ENCODE results near the gene SLC29A3.

The SLC29A3 gene

DNA sequence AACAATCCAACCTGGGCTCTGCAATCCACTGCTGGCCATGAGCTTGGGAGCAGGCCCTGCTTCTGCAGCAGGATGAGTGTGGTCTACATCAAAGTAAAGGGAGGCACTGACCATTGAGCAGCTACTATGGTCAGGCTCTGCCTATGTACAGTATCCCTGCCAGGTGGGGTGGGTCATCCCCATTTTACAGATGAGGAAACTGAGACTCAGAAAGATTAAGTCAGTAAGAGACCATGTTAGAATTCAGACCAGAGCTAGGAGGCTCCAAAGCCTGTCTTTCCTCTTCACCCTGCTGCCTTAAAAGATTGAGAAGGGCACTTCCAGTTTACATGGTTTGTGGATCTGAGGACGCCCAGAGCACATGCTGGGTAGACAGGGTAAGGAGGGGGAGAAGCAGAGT lies 50.5 kb downstream of the SLC29A3 start:
- no peak overlapping the region for H3K4me3 ChIP-seq (ENCODE audit: low read length)
- TF ChIP-seq, protein P1, sequence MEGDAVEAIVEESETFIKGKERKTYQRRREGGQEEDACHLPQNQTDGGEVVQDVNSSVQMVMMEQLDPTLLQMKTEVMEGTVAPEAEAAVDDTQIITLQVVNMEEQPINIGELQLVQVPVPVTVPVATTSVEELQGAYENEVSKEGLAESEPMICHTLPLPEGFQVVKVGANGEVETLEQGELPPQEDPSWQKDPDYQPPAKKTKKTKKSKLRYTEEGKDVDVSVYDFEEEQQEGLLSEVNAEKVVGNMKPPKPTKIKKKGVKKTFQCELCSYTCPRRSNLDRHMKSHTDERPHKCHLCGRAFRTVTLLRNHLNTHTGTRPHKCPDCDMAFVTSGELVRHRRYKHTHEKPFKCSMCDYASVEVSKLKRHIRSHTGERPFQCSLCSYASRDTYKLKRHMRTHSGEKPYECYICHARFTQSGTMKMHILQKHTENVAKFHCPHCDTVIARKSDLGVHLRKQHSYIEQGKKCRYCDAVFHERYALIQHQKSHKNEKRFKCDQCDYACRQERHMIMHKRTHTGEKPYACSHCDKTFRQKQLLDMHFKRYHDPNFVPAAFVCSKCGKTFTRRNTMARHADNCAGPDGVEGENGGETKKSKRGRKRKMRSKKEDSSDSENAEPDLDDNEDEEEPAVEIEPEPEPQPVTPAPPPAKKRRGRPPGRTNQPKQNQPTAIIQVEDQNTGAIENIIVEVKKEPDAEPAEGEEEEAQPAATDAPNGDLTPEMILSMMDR (conservative IDR thresholded peaks at IDR 0.05; ENCODE audit: low read depth, low read length) = no peak
- DNase-seq (ENCODE audit: low read depth) = no peak

DNA sequence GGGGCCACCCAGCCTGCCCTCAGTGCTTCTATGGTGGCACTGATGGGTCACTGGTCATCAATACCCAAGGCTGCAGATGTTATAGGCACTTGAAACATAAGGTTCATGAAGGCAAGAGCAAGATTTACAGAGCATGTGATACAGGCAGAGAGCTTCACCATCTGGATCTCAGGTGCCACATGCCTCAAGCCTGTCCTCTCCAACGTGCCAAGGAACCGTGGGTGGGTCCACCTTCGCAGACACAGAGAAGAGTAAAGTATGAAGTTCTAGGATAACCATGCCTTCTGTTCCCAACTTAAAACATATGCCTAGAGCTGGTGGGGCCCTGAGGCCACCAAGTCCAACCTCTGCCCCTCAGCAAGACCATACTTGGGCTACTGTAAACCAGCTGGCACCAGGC lies 51.0 kb downstream of the SLC29A3 start:
- DNase-seq (ENCODE audit: low read depth) = no peak

DNA sequence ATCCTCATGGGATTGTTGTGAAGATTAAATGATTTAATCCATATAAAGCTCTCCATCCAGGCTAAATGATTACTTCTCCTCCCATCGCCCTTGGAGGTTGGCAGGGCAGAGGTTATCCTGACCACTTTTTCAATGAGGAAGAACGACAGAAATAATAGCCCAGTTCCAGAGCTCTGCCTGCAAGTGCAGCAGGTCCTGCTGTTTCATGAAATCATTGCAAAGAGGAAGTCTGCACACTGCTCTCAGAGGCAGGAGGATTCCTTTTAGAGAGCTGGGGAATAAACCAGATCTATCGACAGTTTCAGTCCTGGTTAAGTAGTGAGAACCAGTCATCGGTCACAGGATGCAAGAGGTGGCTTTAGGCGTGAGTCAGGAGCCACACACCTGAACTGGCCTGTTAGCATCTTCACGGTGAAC lies 52.7 kb downstream of the SLC29A3 start:
- TF ChIP-seq, protein P1 (conservative IDR thresholded peaks at IDR 0.05; ENCODE audit: low read depth, low read length) = no peak
- H3K4me3 ChIP-seq (ENCODE audit: low read length) = no peak overlapping the region
- DNase-seq (ENCODE audit: low read depth) = no peak

More for the DNA sequence above, 51.0 kb downstream of the SLC29A3 start:
- H3K4me3 ChIP-seq (ENCODE audit: low read length) = no peak overlapping the region
- TF ChIP-seq, protein P1 (conservative IDR thresholded peaks at IDR 0.05; ENCODE audit: low read depth, low read length) = no peak

DNA sequence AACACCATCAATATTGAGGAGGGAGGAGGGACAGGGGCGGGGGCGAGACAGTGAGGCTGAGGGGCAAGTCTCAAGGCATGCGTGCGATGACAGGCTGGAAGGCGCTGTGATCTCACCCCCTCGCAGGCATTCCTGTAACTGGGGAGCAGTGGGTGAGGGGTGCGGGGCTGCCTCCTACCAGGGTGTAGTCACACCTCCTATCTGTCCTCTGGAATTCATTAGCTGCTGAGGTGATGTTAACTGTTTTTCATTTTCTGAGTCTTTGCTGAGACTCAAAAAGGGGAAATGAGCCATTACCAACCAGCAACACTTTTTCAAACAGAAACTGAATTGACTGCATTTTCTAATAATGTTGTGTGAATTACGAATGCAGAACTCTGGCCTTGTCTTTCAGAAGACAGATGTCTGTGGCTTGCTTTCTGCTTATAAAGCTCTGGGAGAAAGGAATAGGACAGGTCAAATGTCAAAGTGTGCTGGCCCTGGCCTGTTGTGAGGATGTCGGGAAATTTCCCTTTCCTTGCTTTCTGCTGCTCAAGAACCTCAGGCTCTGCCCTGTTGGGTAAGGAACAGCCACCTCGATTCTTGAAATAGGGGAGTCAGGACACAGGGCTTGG lies 53.9 kb downstream of the SLC29A3 start:
- DNase-seq (ENCODE audit: low read depth) = no peak

DNA sequence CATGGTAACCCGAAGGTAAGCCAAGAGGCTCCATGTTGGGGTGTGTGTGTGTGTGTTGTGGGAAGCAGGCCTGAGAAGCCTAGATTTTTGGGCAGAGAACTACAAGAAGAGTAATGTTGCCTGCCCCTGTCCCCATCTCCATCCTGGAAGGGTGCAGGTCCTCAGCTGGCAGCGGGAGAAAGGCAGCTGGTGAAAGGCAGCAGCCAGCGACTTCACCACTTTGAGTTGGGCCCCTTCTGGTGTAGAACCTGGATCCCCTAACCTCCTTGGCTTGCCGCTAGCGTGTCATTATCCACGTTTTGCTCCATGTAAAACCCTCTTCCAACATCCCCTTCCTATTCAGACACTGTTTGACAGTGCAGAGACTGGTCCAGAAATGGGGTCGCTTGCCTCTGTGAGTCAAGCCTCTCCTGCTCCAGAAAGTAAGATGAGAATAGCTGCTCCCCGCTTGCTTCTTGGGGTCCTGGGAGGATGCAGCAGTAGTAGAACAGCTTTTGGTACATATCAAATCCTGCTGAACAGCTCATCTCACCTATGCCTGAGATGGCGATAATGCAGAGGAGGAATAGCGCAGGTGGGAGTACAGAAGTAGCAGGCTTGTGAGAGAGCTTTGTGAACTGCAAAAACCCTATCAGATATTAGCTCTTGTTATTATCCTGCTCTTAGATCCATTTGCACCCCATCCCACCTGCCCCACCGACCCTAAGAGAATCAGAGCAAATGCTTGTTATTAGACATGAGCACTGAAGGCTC lies 55.6 kb downstream of the SLC29A3 start:
- DNase-seq (ENCODE audit: low read depth) = no peak
- no peak overlapping the region for H3K4me3 ChIP-seq (ENCODE audit: low read length)
- TF ChIP-seq, protein P1 (conservative IDR thresholded peaks at IDR 0.05; ENCODE audit: low read depth, low read length) = no peak

More for the DNA sequence above, 53.9 kb downstream of the SLC29A3 start:
- H3K4me3 ChIP-seq (ENCODE audit: low read length) = no peak overlapping the region
- TF ChIP-seq, protein P1 (conservative IDR thresholded peaks at IDR 0.05; ENCODE audit: low read depth, low read length) = no peak

DNA sequence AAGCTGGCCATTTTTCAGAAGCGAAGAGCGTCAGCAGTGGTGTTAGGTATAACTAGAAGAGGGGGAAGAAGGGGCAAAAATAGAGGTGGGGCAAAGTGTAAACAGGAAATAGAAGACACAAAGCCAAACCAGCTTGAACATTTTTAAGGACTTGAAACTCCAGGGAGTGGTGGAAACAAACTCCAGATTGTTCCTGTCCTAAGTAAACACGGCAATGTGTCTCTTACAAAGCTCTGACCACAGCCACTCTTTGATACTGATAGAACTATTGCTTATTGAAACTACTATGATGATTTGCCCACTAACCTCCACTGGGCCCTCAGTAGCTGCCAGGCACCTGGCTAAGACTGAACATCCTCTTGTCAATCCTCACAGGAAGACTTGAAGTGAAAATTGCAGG lies 56.9 kb downstream of the SLC29A3 start:
- DNase-seq (ENCODE audit: low read depth) = no peak
- no peak overlapping the region for H3K4me3 ChIP-seq (ENCODE audit: low read length)
- TF ChIP-seq, protein P1 (conservative IDR thresholded peaks at IDR 0.05; ENCODE audit: low read depth, low read length) = no peak
